ENCODE data around the gene SHMT2. TPM values are rescaled to one million over a fixed set of nuclear protein-coding genes. Genes with fewer than 3 reads are reported as not detected.

SHMT2 gene
- total RNA-seq, 1 experiment from 2014 or later = 297 TPM

- TF ChIP-seq ZNF219 (CRISPR knock-in tag; IDR thresholded peaks at IDR 0.05; ENCODE audit: borderline replicate concordance) = no peak
- no peak for TF ChIP-seq ZNF138 (CRISPR knock-in tag; conservative IDR thresholded peaks at IDR 0.05)
Observed at GRCh38 chr12:57213763-57214397, 15.6 kb upstream of the SHMT2 start (continued).

DNA sequence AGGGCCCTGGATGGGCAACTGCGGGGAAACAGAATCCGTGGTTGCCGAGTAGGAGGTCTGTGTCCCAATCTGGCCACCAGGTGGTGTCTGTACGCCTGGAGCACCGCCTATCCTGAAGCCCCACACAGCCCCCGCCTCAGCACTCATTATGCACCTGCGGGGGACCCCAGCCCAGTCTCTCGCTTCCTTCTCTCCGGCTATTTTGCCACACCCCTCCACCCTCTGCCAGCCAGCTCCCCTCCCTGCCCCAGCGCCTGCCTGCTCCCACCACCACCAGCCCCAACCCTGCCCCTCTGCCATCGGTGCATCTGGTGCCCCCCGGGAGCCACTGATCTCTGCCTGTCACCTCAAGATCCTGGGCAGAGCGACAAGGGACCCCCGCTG is 15.1 kb upstream of the SHMT2 start:
- Mint-ChIP-seq H3K4me3 (peak overlapping the region; percentile 53), H3K36me3 (peaks cover 6% of the 10 kb centered on the region), H3K4me1 (peaks cover 37% of the 10 kb centered on the region), H3K27ac (no peak overlapping the region; the same call in 1 of the 2 replicates), H3K9me3 (no peaks in the 10 kb centered on the region), H3K27me3 (ENCODE audit: low read depth) (peaks cover 56% of the 10 kb centered on the region)
- ChIA-PET CTCF (interaction anchor here (0.6 to 8.5 kb wide), 38 partner anchors 8 to 399 kb away, joined by 3 to 415 read pairs (median 8); partner anchors contain the start of genes GLI1, INHBE, LRP1 and SHMT2), POLR2A (interaction anchor here (1.0 to 3.0 kb wide), 10 partner anchors 10 to 241 kb away, joined by 3 to 18 read pairs (median 8); partner anchors contain the start of genes INHBE and SHMT2)
- TF ChIP-seq SP1 (CRISPR knock-in tag; conservative IDR thresholded peaks at IDR 0.05) = peak; percentile 51
- TF ChIP-seq ELF4 (CRISPR knock-in tag; IDR thresholded peaks at IDR 0.05; ENCODE audit: low read depth) = no peak
- TF ChIP-seq CTCF (IDR thresholded peaks at IDR 0.05) = peak; percentile 59; the same call in 1 of the 2 replicates
- 0 out of 2 replicates have a peak, but pooled peaks have one; percentile 36 for TF ChIP-seq CREM (CRISPR knock-in tag; IDR thresholded peaks at IDR 0.05)
- no peak for TF ChIP-seq OVOL2 (CRISPR knock-in tag; IDR thresholded peaks at IDR 0.05; ENCODE audit: borderline replicate concordance)
- TF ChIP-seq, protein P1, sequence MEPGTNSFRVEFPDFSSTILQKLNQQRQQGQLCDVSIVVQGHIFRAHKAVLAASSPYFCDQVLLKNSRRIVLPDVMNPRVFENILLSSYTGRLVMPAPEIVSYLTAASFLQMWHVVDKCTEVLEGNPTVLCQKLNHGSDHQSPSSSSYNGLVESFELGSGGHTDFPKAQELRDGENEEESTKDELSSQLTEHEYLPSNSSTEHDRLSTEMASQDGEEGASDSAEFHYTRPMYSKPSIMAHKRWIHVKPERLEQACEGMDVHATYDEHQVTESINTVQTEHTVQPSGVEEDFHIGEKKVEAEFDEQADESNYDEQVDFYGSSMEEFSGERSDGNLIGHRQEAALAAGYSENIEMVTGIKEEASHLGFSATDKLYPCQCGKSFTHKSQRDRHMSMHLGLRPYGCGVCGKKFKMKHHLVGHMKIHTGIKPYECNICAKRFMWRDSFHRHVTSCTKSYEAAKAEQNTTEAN (CRISPR knock-in tag; IDR thresholded peaks at IDR 0.05) = 0 out of 2 replicates have a peak, but pooled peaks have one; percentile 30
- TF ChIP-seq KAT7 (CRISPR knock-in tag; IDR thresholded peaks at IDR 0.05; ENCODE audit: borderline replicate concordance) = no peak
- no peak for TF ChIP-seq CREB1 (CRISPR knock-in tag; IDR thresholded peaks at IDR 0.05)
- no peak for TF ChIP-seq MLX (CRISPR knock-in tag; IDR thresholded peaks at IDR 0.05)
- no peak for TF ChIP-seq RELA (CRISPR knock-in tag; IDR thresholded peaks at IDR 0.05; ENCODE audit: borderline replicate concordance)
- TF ChIP-seq, protein P2, sequence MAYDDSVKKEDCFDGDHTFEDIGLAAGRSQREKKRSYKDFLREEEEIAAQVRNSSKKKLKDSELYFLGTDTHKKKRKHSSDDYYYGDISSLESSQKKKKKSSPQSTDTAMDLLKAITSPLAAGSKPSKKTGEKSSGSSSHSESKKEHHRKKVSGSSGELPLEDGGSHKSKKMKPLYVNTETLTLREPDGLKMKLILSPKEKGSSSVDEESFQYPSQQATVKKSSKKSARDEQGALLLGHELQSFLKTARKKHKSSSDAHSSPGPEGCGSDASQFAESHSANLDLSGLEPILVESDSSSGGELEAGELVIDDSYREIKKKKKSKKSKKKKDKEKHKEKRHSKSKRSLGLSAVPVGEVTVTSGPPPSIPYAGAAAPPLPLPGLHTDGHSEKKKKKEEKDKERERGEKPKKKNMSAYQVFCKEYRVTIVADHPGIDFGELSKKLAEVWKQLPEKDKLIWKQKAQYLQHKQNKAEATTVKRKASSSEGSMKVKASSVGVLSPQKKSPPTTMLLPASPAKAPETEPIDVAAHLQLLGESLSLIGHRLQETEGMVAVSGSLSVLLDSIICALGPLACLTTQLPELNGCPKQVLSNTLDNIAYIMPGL (CRISPR knock-in tag; IDR thresholded peaks at IDR 0.05) = 0 out of 2 replicates have a peak, but pooled peaks have one; percentile 31
- peak; percentile 89 for DNase-seq (ENCODE audit: low spot score)
- peak; percentile 50 for ATAC-seq

DNA sequence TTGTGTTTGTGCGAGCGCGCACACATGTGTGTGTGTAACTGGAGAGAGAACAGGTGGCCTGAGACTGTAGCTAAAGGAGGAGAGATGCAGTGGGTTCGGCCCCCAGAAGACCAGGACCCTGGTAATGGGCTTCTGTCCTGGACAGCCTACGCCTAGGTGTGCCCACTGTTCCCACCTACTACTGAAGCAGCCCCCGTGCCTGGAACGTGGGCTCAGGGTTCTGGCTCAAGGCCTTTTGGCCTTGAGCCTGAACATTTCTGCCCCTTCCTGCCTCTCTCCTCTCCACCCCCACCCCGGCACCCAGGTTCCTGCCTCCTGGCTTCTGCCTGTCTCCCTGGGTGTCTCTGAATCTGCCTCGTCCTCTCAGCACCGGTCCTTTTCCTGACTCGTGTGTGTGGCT is 14.4 kb upstream of the SHMT2 start:
- Mint-ChIP-seq H3K4me1 (peaks cover 42% of the 10 kb centered on the region), H3K4me3 (peak overlapping the region; percentile 21; the same call in 1 of the 2 replicates), H3K27ac (no peak overlapping the region), H3K27me3 (ENCODE audit: low read depth) (peaks cover 63% of the 10 kb centered on the region), H3K9me3 (no peaks in the 10 kb centered on the region), H3K36me3 (peaks cover 2% of the 10 kb centered on the region; the same call in 1 of the 2 replicates)
- ChIA-PET CTCF (interaction anchor here (1.3 to 8.5 kb wide), 10 partner anchors 9 to 241 kb away, joined by 4 to 415 read pairs (median 20); partner anchors contain the start of genes INHBE, LRP1 and SHMT2), POLR2A (interaction anchor here (1.0 to 2.4 kb wide), 8 partner anchors 15 to 240 kb away, joined by 3 to 17 read pairs (median 8); partner anchors contain the start of genes INHBE and SHMT2)
- no peak for TF ChIP-seq ZNF671 (CRISPR knock-in tag; IDR thresholded peaks at IDR 0.05)
- DNase-seq (ENCODE audit: low spot score) = no peak
- no peak for ATAC-seq
